Fibroblast of skin of left quadriceps (primary cell): ENCODE measurements around the gene EFCAB6.
A peak's percentile ranks its signal among the peaks of the same experiment; 100 is the strongest.
"Not testable (repeated sequence)": the region's sequence is repeated elsewhere in the genome, so short reads cannot be mapped to it uniquely, and the experiment has no call there.

Experiments
- DNase-seq, 2 experiments: peaks; one replicate each; pipeline ENCODE4 v3.0.0-alpha.2; 2013; ENCODE audit warnings: low read depth in 2 of 2

EFCAB6 gene

DNA sequence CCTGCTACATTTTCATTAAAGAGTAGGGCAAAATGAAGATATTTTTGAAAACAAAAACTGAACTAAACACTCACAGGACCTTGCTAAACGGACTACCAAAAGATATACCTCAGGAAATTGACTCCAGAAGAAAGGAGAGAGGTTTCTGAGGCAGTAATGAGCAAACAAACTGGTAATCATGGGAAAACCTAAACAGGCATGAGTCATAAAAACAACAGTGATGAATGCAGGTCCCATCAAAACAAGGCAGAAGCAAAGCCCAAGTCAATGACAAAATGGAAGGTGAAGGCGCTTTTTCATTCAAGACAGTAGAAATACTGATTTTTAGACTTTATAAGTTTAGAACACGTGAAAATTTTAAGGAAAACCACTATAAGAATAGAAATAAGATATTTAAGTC is 104.5 kb downstream of the EFCAB6 start:
- no peak for DNase-seq

DNA sequence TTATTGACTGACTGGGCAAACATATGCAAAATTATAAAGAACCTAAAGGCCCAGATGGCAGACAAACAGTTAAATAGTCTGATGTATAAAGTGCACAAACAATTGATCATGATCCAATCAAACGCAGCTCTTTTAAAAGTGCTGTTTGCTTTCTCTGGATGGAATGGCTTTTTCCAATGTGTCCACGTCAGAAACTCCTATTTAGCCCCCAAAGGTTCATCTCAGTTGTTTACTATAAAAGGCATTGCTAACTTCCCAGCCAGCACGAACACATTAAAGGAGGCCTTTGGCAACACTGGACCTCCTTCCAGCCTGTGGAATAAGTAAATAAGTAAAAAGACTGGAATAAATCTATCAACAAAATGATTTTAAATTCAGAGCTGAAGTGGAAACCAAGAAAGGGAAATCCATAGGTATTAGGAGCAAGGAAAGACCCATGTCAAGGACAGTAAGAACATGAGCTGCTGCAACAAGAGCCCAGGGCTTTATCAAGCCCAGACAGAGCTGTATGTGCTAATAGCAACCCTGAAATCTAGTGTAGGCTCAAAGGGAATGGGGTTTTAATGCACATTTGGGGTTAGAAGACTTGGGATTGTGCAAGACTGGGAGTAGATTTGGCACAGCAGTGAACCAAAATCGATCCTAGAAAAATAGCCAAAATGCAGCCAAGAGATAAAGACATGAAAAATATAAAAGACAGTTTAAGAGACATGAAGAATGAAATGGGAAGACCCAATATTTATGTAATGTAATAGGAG is 105.4 kb downstream of the EFCAB6 start:
- DNase-seq: no peak

DNA sequence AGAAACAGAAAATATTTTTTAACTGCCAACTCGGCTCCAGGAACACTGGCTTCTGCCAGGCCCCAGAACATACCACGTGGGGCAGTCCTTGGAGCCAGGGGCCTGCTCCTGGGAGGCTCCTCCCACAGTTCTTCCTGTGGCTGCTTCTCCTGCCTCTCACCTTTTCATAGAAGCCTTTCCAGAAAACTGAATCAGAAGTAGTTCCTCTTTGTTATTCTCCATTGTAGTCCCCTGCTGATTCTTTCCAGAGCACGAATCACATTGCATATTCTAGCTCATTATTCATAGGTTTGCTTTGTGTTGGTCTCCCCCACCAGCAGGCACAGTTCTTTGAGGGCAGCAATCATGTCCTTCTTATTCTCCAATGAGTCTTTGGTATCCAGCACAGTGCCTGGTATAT is 106.0 kb downstream of the EFCAB6 start:
- no peak for DNase-seq

DNA sequence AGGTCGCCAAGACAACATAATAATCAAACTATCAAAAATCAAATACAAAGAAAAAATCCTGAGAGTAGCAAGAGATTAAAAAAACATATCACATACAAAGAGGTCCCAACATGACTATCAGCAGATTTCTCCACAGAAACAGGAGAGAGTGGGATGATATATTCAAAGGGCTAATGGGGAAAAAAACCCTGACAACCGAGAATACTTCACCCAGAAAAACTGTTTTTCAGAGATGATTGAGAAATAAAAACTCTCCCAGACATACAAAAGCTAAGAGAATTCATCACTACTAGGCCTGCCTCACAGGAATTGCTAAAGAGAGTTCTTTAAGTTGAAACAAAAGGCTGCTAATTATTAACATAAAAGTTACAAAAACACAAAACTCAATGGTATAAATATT is 108.1 kb downstream of the EFCAB6 start:
- DNase-seq: no peak

DNA sequence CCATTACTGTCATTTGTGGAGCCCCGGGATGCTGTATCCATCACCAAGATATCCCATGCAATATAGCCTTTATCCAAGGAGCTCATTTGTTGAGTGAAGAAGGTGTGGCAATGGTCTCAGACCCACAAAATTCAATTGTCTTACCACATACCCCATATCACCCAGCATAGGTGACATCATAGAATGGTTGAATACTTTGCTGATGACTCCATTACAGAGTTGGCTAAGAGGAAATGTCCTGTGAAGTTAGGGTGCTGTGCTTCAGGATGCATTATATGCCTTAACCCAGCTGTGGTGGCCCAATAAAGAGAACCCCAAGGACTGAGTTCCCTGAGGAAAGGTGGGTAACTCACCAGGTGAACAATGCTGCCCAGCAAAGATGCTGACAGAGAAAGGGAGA is 113.7 kb downstream of the EFCAB6 start:
- no peak for DNase-seq

DNA sequence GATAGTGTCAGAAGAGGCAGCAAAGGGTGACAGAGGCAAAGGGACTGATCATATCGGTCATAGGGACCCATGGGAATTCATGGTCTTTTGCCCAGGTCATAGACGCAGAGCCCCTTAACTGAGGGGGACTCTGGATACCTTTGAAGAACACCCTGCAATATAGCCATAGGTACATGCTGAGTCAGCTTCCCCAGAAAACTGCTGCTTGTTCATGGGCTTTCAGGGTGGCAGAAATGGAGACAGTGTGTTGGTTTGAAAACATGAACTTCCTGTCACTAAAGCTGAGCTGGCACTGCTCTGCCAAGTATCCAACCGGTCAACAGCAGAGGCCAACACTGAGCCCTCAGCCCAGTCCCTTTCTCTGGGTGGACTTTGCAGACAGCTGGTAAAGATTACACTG is 114.2 kb downstream of the EFCAB6 start:
- no peak for DNase-seq

DNA sequence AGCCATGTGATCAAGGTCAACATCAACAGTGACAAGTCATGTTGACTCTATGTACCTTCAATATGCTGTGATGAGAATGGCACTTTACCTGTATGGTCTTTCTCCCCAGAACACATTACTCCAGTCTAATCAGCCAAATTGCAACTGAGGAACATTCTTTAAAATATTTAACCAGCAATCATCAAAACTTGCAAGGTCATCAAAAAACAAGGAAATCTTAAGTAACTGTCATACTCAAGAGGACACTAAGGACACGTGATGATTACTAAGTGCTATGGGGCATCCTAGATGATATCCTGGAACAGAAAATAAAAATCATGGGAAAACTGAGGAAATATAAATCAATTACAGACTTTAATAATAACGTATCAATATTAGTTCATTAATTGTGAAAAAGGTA is 118.9 kb downstream of the EFCAB6 start:
- no peak for DNase-seq

DNA sequence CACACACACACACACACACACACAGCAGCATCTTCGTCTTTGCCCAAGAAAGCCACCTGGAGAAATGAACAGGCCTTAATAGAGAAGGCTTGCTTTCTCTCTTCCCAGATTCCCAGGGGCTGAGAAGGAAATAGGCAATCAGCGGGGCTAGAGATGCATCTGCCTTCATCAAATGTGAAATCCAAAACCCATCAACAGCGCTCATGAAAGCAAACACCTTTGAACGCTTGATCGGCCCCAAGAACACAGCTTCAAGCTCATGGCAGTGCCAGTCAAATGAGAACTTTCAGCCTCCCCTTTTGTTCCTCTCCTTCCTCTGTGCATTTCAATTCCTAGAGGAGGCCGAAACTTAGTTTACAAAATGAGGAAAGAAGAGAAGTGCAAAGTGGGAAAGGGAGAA is 122.7 kb downstream of the EFCAB6 start:
- no peak for DNase-seq

DNA sequence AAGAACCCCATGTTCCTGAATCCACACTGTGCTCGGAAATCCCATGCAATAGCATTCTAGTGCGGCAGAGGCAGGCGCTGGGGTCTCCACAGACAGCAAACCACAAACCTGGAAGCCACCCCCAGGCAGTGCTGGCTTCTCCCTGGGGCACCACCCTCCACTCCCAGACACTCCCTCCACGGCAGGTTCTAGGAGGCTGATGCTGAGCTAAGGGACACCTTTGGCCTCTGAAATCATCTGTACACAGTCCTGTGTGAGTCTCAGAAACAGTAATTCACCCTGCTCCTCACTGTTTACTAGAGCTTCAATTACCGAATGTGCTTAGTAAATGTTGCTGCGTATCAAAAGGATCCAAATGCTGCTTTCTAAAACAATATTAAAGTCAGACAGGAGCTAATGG is 129.3 kb downstream of the EFCAB6 start:
- no peak for DNase-seq

DNA sequence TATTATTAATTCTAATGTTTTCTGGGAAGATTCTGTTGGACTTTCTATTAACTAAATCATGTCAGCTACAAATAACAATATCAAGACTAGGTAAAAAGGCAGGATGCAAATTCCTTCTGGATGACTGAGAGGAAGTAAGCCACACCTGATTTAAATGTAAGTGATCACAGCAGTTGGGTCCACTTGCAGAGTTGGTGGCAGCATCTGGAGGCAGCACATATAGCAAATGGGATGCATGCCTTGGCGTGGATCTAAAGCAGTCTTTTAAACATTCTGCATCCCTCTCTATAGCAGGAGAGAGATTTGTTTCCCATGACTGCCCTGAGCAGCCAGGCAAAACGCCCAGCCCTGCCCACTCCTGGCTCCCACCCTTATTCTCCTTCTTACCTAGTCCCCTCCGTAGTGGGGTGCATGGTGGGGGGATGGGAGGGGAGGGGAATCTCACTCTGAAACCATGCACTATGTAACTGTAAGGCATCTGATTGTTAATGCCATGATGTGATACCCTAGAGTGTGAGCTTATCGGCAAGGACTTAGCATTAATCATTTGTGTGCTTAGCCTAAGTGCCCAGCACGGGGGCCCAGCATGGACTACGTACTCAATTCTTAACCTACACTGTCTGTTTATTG is 130.3 kb downstream of the EFCAB6 start:
- DNase-seq: no peak

DNA sequence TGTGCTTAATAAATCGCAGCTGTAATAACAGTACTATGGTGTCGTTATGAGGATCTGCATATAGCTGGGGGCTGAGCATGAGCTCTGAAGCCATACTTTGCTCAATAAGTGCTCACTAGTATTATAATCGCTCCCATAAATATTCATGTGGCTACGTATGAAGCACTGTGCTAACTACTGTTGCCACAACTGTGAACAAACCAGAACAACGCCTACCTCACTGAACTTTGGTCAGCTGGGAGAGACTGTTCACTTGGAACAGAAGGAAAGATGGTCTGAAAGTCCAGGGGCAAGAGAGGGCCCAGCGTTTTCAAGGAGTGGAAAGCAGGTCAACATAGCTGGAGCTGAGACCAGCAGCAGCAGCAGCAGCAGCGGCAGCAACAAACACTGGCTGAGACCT is 141.6 kb downstream of the EFCAB6 start:
- DNase-seq: peak in 1 of 2 experiments; percentile 3

DNA sequence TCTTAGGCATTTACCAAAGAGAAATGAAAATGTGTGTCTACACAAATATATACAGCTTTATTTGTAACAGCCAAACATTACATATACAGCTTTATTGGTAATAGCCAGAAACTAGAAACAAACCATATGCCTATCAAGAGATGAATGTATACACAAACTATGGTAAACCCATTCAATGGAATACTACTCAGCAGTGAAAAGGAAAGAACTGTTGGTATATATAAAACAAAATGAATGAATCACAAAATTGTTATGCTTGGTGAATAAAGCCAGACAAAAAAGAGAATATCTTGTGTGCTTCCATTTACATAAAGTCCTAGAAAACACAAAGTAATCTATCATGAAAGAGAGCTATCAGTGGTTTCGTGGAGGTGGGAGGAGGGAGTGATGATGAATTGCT is 142.9 kb downstream of the EFCAB6 start:
- no peak for DNase-seq

DNA sequence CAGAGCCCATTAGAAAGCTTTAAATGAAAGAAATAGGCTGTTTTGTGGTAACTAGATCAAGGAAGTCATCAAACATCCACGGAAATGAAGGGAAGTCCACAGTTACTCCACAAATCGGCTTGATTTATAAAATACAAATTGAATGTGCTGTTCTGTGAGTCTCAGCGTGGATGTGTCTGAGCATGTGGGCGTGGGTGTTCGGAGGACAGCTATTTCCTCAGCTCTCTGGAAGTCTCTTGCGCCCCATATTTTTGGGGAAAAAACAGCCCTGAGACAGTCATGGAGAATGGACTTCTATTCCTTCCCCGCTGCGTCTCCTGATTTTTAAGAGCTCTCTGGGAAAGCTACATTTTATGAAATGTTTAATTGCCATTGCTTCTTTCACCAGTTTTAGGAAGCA is 144.4 kb downstream of the EFCAB6 start:
- no peak for DNase-seq

DNA sequence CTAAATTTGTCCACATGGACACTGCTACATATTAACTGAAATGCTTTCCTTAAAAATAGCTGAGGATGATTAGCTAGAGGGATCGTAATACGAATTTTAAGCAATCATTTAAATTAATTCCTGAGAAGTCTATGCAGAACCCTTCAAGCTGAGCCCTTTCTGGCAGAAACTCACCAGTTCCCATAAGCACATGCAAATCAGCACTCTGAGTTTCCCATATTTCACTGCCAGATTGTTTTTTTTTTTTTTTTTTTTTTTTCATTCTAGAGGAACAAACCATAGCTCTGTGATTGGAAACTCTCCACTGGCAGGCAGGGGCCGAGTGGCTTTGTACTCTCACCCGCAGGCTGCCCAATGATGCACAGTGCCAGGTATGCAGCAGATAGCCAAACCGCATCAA is 145.6 kb downstream of the EFCAB6 start:
- no peak for DNase-seq

DNA sequence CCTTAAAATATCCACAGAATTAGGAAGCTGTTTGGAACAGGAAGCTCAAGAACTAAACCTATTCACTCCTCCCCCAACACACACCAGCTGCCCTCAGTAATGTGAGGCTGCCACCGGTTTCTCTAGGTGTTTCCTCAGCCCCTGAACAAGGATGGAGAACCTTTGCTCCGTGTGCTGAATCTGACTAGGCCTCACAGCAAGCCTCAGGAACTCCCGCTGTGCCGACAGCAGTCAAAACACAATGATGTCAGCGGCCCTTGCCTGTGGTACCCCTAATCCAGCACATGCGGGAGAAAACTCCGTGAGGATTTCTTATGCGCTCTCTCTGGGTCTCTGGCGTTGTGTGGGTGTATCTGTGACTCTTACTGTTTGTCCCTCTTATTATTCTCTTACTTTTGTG is 153.3 kb downstream of the EFCAB6 start:
- no peak for DNase-seq

DNA sequence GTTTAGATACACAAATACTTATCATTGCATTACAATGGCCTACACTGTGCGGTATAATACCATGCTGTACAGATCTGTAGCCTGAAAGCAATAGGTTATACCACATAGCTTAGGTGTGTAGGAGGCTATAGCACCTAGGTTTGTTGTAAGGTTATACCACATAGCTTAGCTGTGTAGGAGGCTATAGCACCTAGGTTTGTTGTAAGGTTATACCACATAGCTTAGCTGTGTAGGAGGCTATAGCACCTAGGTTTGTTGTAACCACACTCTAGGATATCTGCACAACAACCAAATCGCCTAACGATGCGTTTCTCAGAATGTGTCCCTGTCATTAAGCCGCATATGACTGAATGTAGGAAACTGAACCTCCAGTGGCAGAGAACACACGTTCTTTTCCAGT is 155.5 kb downstream of the EFCAB6 start:
- DNase-seq: not testable (repeated sequence)

DNA sequence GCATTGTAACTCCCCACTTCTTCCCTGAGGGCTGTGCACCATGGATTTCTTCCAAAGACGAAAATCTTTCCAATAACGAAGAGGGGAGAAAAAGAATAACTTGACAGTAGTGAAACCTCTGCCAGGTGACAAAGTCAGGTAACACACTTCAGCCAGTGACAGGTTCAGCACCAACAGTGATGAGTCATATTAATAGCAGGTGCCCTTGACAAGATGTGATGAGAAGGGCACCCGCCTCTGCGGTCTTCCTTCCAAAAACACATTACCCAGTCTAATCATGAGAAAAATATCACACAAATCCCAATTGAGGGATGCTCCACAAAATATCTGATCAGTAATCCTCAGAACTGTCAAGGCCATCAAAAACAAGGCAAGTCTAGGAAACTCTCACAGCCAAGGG is 157.8 kb downstream of the EFCAB6 start:
- no peak for DNase-seq

DNA sequence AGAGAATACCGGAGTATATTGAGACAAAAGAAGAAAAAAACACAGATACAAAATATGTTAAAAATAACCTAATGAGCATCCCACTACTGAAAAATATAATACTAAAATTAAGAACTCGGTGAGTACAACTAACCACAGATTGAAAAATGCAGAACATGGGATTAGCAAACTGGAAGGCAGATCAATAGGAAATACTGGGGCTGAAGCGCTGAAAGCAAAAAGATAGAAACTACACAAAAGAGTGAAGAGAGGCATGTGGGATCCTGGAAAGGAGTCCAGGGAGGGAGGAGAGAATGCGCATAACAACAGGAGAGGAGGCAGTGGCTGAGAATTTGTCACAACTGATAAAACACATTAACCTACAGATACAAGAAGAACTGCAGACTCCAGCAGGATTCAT is 159.3 kb downstream of the EFCAB6 start:
- no peak for DNase-seq

DNA sequence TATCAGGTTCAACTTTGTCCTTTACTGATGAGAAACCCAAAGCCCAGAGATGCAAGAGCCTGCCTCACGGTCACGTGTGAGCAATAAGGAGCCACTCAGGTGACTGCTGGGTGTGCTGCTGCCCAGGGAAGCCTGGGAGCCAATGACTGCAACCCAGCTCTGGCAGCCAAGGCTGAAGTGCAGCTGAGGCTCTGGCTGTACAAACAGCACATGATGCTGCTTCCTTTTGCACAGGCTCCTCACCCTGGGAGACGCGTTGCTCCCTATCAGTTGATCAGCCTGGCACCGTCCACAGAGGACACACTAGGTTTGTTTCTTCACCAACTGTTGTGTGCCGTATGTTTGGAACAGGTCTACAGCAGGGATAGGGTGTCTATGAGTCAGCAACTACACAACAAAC is 168.7 kb downstream of the EFCAB6 start:
- no peak for DNase-seq

DNA sequence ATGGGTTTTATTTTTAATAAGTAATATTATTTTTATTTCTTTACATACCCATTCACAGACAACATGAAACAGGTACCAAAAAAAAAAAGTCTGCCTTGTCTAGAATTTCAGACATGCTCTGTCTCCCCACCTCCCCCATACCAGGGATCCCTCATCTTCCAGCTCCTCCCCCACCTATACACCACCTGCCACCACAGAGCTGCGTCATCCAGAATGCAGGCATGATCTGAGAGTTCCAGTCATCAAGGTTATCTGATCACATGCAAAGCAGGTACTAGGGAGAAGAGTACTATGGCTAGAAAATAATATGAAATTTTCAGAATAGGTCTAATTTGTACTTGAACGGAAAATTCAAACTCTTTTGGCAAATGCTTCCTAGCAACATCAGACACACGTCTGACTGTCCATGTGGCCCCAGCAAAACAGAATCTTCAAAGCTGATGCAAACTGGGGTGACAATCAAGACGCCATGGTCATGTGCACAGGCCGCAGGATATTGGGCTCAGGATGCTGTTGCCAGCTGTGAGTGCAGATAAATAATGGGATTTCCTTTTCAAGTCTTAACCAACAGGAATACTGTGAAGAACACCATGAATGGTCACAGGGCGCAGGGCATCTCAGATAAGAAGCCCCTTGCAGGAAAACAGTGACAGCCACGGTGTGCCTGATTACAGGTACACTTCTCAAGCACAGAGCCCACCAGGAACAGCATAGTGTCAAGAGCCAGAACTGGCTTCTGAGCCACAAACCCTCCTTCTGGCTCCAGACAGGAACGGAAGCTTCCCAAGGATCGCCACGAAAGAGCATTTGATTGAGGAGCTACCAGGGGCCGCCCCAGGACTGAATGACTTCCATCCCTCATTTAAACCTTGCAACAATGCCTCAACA is 169.5 kb downstream of the EFCAB6 start:
- no peak for DNase-seq

DNA sequence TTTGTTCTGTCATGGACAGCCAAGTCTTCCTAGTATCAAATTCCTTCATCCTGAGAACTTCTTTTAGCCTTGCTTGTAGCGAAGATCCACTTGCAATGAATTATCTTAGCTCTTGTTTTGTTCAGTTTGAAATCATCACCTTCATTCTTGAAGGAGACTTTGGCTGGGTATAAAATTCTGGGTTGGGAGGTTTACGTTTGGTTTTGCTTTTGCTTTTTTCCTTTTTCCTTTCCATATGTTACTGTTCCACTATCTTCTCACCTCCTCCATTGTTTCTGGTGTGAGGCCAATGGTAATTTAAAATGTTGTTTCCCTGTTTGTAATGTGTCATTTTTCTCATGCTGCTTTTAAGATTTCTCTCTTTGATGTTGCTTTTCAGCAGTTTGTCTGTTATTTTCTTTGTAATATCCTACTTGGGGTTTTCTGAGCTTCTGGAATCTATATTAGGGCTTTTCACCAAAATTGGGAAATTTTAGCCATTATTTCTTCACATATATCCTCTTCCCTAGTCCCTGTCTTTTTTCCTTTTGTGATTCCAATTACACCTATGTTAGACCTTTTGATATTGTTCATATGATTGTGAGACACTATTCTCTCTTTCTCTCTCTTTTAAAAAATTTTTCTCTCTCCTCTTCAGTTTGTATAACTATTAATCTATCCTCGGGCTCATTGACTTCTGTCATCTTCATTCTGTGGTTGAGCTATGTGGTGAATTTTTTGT is 172.7 kb downstream of the EFCAB6 start:
- no peak for DNase-seq
